GM12892 (cell line): ENCODE measurements around the gene TNNT3.

ENCODE experiments used
- POLR2A ChIP-seq: IDR thresholded peaks from 2 replicates; pipeline ENCODE4 v1.6.1; 2011; ENCODE audit warnings: low read depth, low read length, control low read depth
- POLR2AphosphoS5 ChIP-seq: IDR thresholded peaks from 2 replicates; pipeline ENCODE4 v1.6.1; 2011; ENCODE audit warnings: low read depth, low read length, control low read depth
- TAF1 ChIP-seq: IDR thresholded peaks from 2 replicates; pipeline ENCODE4 v1.6.1; 2011; ENCODE audit warnings: low read depth, mild to moderate bottlenecking, control low read depth, low read length, borderline replicate concordance

- no peak for TF ChIP-seq POLR2A
- TF ChIP-seq POLR2AphosphoS5 = no peak
- no peak for TF ChIP-seq TAF1
Measured at GRCh38 chr11:1982873-1983600, 63.5 kb downstream of the TNNT3 start.
